Measurements from ENCODE around the gene PTPN14.

GRCh38 chr1:214301526-214301925 is 249.9 kb downstream of the PTPN14 start:
- TF ChIP-seq CTCF (IDR thresholded peaks at IDR 0.05; ENCODE audit: insufficient read depth, low read length): no peak
- TF ChIP-seq REST (IDR thresholded peaks at IDR 0.05; ENCODE audit: insufficient replicate concordance, low read depth): no peak
- TF ChIP-seq GABPA (IDR thresholded peaks at IDR 0.05; ENCODE audit: low read depth): no peak
